Liver (tissue), 3 donors: ENCODE results near the gene CRHR2.

ENCODE experiments used
- HNF4A ChIP-seq, 2 donors: conservative IDR thresholded peaks; 2 replicates each; pipeline ENCODE4 v1.6.1; 2016; ENCODE audit warnings: antibody characterized with exemption in 2 of 2, mild to moderate bottlenecking in 2 of 2
- RAD21 ChIP-seq, 2 donors: IDR thresholded peaks; 2 replicates each; pipeline ENCODE4 v1.6.1; 2016; ENCODE audit warnings: antibody characterized with exemption in 2 of 2, mild to moderate bottlenecking in 2 of 2
- YY1 ChIP-seq: IDR thresholded peaks from 2 replicates; pipeline ENCODE4 v1.6.1; 2016; ENCODE audit warnings: antibody characterized with exemption, mild to moderate bottlenecking
- TF ChIP-seq, protein P1 (sequence below): fragments of 150-350 bp; IDR thresholded peaks from 2 replicates; pipeline ENCODE4 v1.5.1; 2017; ENCODE audit warnings: improper control_type of control experiment, low read depth, low read length; ENCODE audit not compliant: missing input control
- TF ChIP-seq, protein P2 (sequence below): IDR thresholded peaks from 2 replicates; pipeline ENCODE4 v1.6.1; 2016; ENCODE audit warnings: antibody characterized with exemption, mild to moderate bottlenecking
- donor health status: healthy.
- donor health status: healthy.

DNA sequence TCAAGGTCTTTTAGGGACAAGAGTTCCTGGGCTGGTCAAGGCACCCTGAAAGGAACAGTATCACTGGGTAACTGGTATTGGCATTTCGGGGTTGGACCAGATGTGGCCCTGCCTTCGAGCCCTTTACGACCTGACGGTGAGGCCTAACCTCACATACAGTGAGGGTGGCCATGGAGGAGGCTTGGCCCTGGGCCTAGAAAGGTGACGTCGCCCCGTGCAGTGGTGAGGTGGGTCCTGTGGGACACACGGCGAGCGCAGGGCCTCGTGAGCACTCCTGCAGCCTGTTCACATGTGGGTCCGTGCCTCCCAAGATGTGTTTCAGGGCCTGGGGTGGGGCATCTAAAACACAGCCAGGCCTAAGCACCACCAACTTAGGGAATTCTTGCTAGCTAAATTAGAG, 36.1 kb downstream of the CRHR2 start:
- TF ChIP-seq, protein P1, sequence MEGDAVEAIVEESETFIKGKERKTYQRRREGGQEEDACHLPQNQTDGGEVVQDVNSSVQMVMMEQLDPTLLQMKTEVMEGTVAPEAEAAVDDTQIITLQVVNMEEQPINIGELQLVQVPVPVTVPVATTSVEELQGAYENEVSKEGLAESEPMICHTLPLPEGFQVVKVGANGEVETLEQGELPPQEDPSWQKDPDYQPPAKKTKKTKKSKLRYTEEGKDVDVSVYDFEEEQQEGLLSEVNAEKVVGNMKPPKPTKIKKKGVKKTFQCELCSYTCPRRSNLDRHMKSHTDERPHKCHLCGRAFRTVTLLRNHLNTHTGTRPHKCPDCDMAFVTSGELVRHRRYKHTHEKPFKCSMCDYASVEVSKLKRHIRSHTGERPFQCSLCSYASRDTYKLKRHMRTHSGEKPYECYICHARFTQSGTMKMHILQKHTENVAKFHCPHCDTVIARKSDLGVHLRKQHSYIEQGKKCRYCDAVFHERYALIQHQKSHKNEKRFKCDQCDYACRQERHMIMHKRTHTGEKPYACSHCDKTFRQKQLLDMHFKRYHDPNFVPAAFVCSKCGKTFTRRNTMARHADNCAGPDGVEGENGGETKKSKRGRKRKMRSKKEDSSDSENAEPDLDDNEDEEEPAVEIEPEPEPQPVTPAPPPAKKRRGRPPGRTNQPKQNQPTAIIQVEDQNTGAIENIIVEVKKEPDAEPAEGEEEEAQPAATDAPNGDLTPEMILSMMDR = no peak
- TF ChIP-seq YY1 (no peak), HNF4A (conservative IDR thresholded peaks at IDR 0.05) (no peak), RAD21 (IDR thresholded peaks at IDR 0.05) (no peak)
- TF ChIP-seq, protein P2, sequence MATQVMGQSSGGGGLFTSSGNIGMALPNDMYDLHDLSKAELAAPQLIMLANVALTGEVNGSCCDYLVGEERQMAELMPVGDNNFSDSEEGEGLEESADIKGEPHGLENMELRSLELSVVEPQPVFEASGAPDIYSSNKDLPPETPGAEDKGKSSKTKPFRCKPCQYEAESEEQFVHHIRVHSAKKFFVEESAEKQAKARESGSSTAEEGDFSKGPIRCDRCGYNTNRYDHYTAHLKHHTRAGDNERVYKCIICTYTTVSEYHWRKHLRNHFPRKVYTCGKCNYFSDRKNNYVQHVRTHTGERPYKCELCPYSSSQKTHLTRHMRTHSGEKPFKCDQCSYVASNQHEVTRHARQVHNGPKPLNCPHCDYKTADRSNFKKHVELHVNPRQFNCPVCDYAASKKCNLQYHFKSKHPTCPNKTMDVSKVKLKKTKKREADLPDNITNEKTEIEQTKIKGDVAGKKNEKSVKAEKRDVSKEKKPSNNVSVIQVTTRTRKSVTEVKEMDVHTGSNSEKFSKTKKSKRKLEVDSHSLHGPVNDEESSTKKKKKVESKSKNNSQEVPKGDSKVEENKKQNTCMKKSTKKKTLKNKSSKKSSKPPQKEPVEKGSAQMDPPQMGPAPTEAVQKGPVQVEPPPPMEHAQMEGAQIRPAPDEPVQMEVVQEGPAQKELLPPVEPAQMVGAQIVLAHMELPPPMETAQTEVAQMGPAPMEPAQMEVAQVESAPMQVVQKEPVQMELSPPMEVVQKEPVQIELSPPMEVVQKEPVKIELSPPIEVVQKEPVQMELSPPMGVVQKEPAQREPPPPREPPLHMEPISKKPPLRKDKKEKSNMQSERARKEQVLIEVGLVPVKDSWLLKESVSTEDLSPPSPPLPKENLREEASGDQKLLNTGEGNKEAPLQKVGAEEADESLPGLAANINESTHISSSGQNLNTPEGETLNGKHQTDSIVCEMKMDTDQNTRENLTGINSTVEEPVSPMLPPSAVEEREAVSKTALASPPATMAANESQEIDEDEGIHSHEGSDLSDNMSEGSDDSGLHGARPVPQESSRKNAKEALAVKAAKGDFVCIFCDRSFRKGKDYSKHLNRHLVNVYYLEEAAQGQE = no peak
